Measurements from ENCODE around the gene CAPNS2.

- no peak for TF ChIP-seq SUZ12 (IDR thresholded peaks at IDR 0.05)
- no peak for TF ChIP-seq ELF4 (IDR thresholded peaks at IDR 0.05)
- TF ChIP-seq FOXA1 (IDR thresholded peaks at IDR 0.05) = no peak
- TF ChIP-seq PKNOX1 (IDR thresholded peaks at IDR 0.05) = no peak
- TF ChIP-seq ZNF384 (IDR thresholded peaks at IDR 0.05) = no peak
- TF ChIP-seq NFRKB (IDR thresholded peaks at IDR 0.05) = no peak
- no peak for TF ChIP-seq FOXM1 (IDR thresholded peaks at IDR 0.05; ENCODE audit: borderline replicate concordance)
- TF ChIP-seq BHLHE40 (IDR thresholded peaks at IDR 0.05; ENCODE audit: borderline replicate concordance) = no peak
- TF ChIP-seq HDGF (IDR thresholded peaks at IDR 0.05; ENCODE audit: borderline replicate concordance) = no peak
- TF ChIP-seq SP1 (IDR thresholded peaks at IDR 0.05) = no peak
- no peak for TF ChIP-seq TARDBP (IDR thresholded peaks at IDR 0.05)
- TF ChIP-seq LEF1 (IDR thresholded peaks at IDR 0.05; ENCODE audit: borderline replicate concordance) = no peak
- TF ChIP-seq ARNT (IDR thresholded peaks at IDR 0.05) = no peak
- TF ChIP-seq CTBP1 (IDR thresholded peaks at IDR 0.05; ENCODE audit: borderline replicate concordance) = no peak
These were observed 6.0 kb downstream of the CAPNS2 start for GRCh38 chr16:55572439-55572838.
